ENCODE data around the gene HLA-DPB1.

The HLA-DPB1 gene

GRCh38 chr6:33132081-33132524, 56.3 kb downstream of the HLA-DPB1 start:
- DNase-seq (ENCODE audit: extremely low spot score), result no peak
- ChIA-PET CTCF (no interaction called here), POLR2A (no interaction called here)
- TF ChIP-seq, protein P1, sequence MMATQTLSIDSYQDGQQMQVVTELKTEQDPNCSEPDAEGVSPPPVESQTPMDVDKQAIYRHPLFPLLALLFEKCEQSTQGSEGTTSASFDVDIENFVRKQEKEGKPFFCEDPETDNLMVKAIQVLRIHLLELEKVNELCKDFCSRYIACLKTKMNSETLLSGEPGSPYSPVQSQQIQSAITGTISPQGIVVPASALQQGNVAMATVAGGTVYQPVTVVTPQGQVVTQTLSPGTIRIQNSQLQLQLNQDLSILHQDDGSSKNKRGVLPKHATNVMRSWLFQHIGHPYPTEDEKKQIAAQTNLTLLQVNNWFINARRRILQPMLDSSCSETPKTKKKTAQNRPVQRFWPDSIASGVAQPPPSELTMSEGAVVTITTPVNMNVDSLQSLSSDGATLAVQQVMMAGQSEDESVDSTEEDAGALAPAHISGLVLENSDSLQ (IDR thresholded peaks at IDR 0.05), result peak; percentile 69
- TF ChIP-seq CTBP1 (IDR thresholded peaks at IDR 0.05; ENCODE audit: borderline replicate concordance) (no peak), NFRKB (IDR thresholded peaks at IDR 0.05) (no peak)

DNA sequence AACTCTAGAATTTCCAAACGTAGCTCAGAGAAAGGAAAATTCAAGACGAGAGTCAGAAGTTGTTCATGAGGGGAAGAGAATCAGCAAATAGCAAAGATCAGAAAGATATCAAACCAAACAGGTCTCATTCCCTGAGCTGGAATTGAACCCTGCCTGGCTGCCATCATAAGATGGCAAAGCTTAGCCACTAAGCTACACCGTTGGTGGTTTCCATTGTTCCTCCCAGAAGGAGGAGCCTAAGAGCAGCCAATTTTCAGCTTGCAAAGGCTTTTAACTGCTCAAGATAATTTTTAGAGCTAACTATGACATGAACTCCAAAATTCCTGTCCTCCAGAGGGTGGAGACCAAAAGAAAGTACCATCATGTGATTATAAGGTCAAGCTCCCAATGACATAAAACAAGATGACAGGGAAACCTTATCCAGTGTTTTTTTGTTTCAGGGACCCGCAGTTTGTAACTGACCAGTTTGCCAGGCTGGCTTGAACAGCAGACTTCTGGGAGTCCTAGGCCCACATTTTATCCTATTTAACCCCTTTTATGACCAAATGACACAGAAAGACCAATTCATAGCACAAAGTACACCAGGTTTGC, 60.6 kb downstream of the HLA-DPB1 start:
- no peak for TF ChIP-seq L3MBTL2 (conservative IDR thresholded peaks at IDR 0.05)
- no peak for TF ChIP-seq ELF4 (IDR thresholded peaks at IDR 0.05)
- no peak for TF ChIP-seq TARDBP (IDR thresholded peaks at IDR 0.05)
- CTCF ChIA-PET, result interaction anchor here (0.8 to 1.9 kb wide), 4 partner anchors 10 to 585 kb away, joined by 3 to 9 read pairs (median 4); no protein-coding TSS in a partner anchor
- POLR2A ChIA-PET, result interaction anchor here (1.5 kb wide), 1 partner anchor 135 kb away, joined by 3 read pairs; the partner anchor contains the start of genes RPS18 and VPS52
- no peak for DNase-seq (ENCODE audit: extremely low spot score)

Data from HEK293T (cell line).